WTC11 (cell line): ENCODE data around the gene NAGS. TPM values are rescaled to one million over a fixed set of nuclear protein-coding genes. Genes with fewer than 3 reads are reported as not detected.

ENCODE experiments used
- ATAC-seq: fragments of 200-7000 bp; cut with Tn5 transposase; 2 replicates; pipeline ENCODE4 v1.10.0; 2021; ENCODE audit warnings: mild to moderate bottlenecking, moderate library complexity
- CTCF ChIA-PET: fragments of 300-600 bp; sonication (Branson Sonifier 250); formaldehyde crosslinking; loops from one replicate; lab custom pipeline; 2021; ENCODE audit warnings: antibody characterized with exemption; lab: Charles Lee
- POLR2A ChIA-PET: fragments of 350-600 bp; sonication (Branson Sonifier 250); formaldehyde crosslinking; loops from one replicate; lab custom pipeline; 2021; ENCODE audit warnings: antibody characterized with exemption; lab: Charles Lee
- DNase-seq: peaks from one replicate; pipeline ENCODE4 v3.0.0; 2021; ENCODE audit warnings: low spot score
- H3K27ac Mint-ChIP-seq: 2 replicates; pipeline ENCODE4 v1.8.0; 2021; ENCODE audit warnings: mixed read lengths
- H3K27me3 Mint-ChIP-seq: 2 replicates; pipeline ENCODE4 v1.8.0; 2021; ENCODE audit warnings: low read depth, mild to moderate bottlenecking, moderate library complexity, mixed read lengths
- H3K36me3 Mint-ChIP-seq: 2 replicates; pipeline ENCODE4 v1.8.0; 2021; ENCODE audit warnings: mixed read lengths
- H3K4me1 Mint-ChIP-seq: 2 replicates; pipeline ENCODE4 v1.8.0; 2022; ENCODE audit warnings: mixed read lengths
- H3K4me3 Mint-ChIP-seq: 2 replicates; pipeline ENCODE4 v1.8.0; 2021; ENCODE audit warnings: mild to moderate bottlenecking, moderate library complexity, mixed read lengths
- H3K9me3 Mint-ChIP-seq: 2 replicates; pipeline ENCODE4 v1.8.0; 2021; ENCODE audit warnings: mixed read lengths
- ATF1 ChIP-seq: sonication (generic); formaldehyde crosslinking; IDR thresholded peaks from 2 replicates; pipeline ENCODE4 v1.8.1; 2023; ENCODE audit warnings: mild to moderate bottlenecking, moderate library complexity, missing genetic modification reagents
- EMX1 ChIP-seq: fragments of 250-450 bp; sonication (Bioruptor Pico); IDR thresholded peaks from 2 replicates; pipeline ENCODE4 v1.8.0; 2021; ENCODE audit warnings: mild to moderate bottlenecking
- ESRRA ChIP-seq: sonication (generic); formaldehyde crosslinking; IDR thresholded peaks from 2 replicates; pipeline ENCODE4 v1.8.1; 2022; ENCODE audit warnings: mild to moderate bottlenecking, missing genetic modification reagents, borderline replicate concordance
- JUN ChIP-seq: sonication (generic); formaldehyde crosslinking; IDR thresholded peaks from 2 replicates; pipeline ENCODE4 v1.8.0; 2023; ENCODE audit warnings: mild to moderate bottlenecking, missing genetic modification reagents
- MAX ChIP-seq: sonication (generic); formaldehyde crosslinking; IDR thresholded peaks from 2 replicates; pipeline ENCODE4 v1.8.0; 2022; ENCODE audit warnings: mild to moderate bottlenecking, missing genetic modification reagents
- NFE2L1 ChIP-seq: sonication (generic); formaldehyde crosslinking; IDR thresholded peaks from 2 replicates; pipeline ENCODE4 v1.8.1; 2023; ENCODE audit warnings: missing genetic modification reagents
- SOX15 ChIP-seq: fragments of 250-450 bp; sonication (Bioruptor Pico); IDR thresholded peaks from 2 replicates; pipeline ENCODE4 v1.9.0; 2021; ENCODE audit warnings: mild to moderate bottlenecking
- SP1 ChIP-seq: sonication (generic); formaldehyde crosslinking; conservative IDR thresholded peaks from 2 replicates; pipeline ENCODE4 v1.8.1; 2022; ENCODE audit warnings: missing genetic modification reagents
- TEAD4 ChIP-seq: sonication (generic); formaldehyde crosslinking; IDR thresholded peaks from 2 replicates; pipeline ENCODE4 v1.8.0; 2022; ENCODE audit warnings: mild to moderate bottlenecking, missing genetic modification reagents
- TP53 ChIP-seq: sonication (generic); formaldehyde crosslinking; IDR thresholded peaks from 2 replicates; pipeline ENCODE4 v1.8.1; 2023; ENCODE audit warnings: mild to moderate bottlenecking, missing genetic modification reagents
- USF1 ChIP-seq: sonication (generic); formaldehyde crosslinking; IDR thresholded peaks from 2 replicates; pipeline ENCODE4 v1.8.0; 2022; ENCODE audit warnings: mild to moderate bottlenecking, missing genetic modification reagents
- USF2 ChIP-seq: sonication (generic); formaldehyde crosslinking; IDR thresholded peaks from 2 replicates; pipeline ENCODE4 v1.8.1; 2023; ENCODE audit warnings: mild to moderate bottlenecking, missing genetic modification reagents, moderate library complexity
- ZBTB21 ChIP-seq: sonication (generic); formaldehyde crosslinking; IDR thresholded peaks from 2 replicates; pipeline ENCODE4 v1.8.1; 2023; ENCODE audit warnings: mild to moderate bottlenecking, missing genetic modification reagents, borderline replicate concordance
- ZMAT4 ChIP-seq: fragments of 250-450 bp; sonication (Bioruptor Pico); IDR thresholded peaks from 2 replicates; pipeline ENCODE4 v1.9.0; 2021; ENCODE audit warnings: mild to moderate bottlenecking
- ZNF138 ChIP-seq: sonication (generic); formaldehyde crosslinking; conservative IDR thresholded peaks from 2 replicates; pipeline ENCODE4 v1.8.1; 2022; ENCODE audit warnings: mild to moderate bottlenecking, moderate library complexity, missing genetic modification reagents
- total RNA-seq: library from RNA; stranded (reverse); gene quantifications from 3 replicates; pipeline ENCODE4 v1.2.3, GENCODE V29; 2021
- TF ChIP-seq, protein P1 (sequence below): sonication (generic); formaldehyde crosslinking; IDR thresholded peaks from 2 replicates; pipeline ENCODE4 v1.8.0; 2023; ENCODE audit warnings: missing genetic modification reagents
- TF ChIP-seq, protein P2 (sequence below): sonication (generic); formaldehyde crosslinking; IDR thresholded peaks from 2 replicates; pipeline ENCODE4 v1.8.1; 2023; ENCODE audit warnings: mild to moderate bottlenecking, missing genetic modification reagents
- TF ChIP-seq, protein P3 (sequence below): sonication (generic); formaldehyde crosslinking; IDR thresholded peaks from 2 replicates; pipeline ENCODE4 v1.8.1; 2022; ENCODE audit warnings: low read depth, mild to moderate bottlenecking, moderate library complexity, missing genetic modification reagents, borderline replicate concordance
- TF ChIP-seq, protein P4 (sequence below): fragments of 250-450 bp; sonication (Bioruptor Pico); IDR thresholded peaks from 2 replicates; pipeline ENCODE4 v1.9.0; 2021; ENCODE audit warnings: moderate library complexity, mild to moderate bottlenecking, inconsistent platforms, borderline replicate concordance
- TF ChIP-seq, protein P5 (sequence below): sonication (generic); formaldehyde crosslinking; IDR thresholded peaks from 2 replicates; pipeline ENCODE4 v1.8.1; 2023; ENCODE audit warnings: mild to moderate bottlenecking, moderate library complexity, missing genetic modification reagents

The NAGS gene
- total RNA-seq, 1 experiment from 2014 or later, result 8.6 TPM

GRCh38 chr17:44014133-44014436 lies 9.7 kb downstream of the NAGS start:
- H3K36me3 Mint-ChIP-seq, result peaks cover 10% of the 10 kb centered on the region; the same call in 1 of the 2 replicates
- ChIA-PET POLR2A (interaction anchor here (1.0 to 1.3 kb wide), 2 partner anchors 9 to 97 kb away, joined by 3 to 5 read pairs; no protein-coding TSS in a partner anchor), CTCF (interaction anchor here (1.0 to 1.6 kb wide), 3 partner anchors 28 to 104 kb away, joined by 4 to 9 read pairs (median 5); no protein-coding TSS in a partner anchor)
- peak overlapping the region; percentile 100 for H3K27ac Mint-ChIP-seq
- no peaks in the 10 kb centered on the region for H3K9me3 Mint-ChIP-seq
- ATAC-seq, result peak; percentile 73
- no peaks in the 10 kb centered on the region for H3K27me3 Mint-ChIP-seq
- peaks cover 8% of the 10 kb centered on the region for H3K4me1 Mint-ChIP-seq
- DNase-seq, result no peak
- H3K4me3 Mint-ChIP-seq, result peak overlapping the region; percentile 100
- TF ChIP-seq, protein P1, sequence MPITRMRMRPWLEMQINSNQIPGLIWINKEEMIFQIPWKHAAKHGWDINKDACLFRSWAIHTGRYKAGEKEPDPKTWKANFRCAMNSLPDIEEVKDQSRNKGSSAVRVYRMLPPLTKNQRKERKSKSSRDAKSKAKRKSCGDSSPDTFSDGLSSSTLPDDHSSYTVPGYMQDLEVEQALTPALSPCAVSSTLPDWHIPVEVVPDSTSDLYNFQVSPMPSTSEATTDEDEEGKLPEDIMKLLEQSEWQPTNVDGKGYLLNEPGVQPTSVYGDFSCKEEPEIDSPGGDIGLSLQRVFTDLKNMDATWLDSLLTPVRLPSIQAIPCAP (CRISPR knock-in tag), result no peak
- TF ChIP-seq ESRRA (CRISPR knock-in tag), result no peak
- no peak for TF ChIP-seq ZBTB21 (CRISPR knock-in tag)
- no peak for TF ChIP-seq TEAD4 (CRISPR knock-in tag)

DNA sequence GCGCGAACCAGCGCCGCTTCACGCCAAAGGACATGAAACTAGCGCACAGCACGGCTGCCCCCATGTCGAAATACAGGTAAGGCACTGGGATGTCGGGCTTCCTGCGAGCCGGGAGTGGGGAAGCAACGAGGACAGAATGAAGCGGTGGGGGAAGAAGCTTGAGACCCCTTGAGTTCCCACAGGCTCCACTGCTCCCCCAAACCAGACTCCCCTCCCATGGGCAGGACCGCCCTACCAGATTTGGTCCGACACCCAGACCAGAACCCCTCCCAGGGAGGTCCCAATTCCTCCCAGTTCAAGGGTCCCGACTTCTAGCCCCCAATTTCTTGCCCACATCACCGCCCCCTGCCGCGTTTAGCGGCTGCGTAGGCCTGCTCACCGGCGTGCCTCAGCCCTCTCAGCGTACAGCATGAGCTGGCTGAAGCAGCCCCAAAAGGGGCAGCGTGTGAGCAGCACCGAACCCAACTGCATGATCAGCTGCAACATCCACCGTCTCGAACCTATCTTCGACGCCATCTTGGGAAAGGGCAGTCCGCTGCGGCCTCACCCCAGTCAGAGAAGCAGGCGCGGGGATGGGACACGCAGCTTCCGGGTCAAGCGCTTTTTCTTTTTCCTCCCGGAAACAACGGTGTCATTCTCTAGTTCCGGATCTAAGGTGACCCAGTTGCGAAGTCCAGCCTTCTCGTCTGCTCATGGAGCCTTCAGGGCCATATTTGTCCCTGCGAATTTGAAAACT lies 10.2 kb downstream of the NAGS start, which contains the start of gene TMEM101:
TSS of gene TMEM101 (minus strand) at position 527 of the 736 bp plus-strand sequence. CDS start at position 516, 11 bp downstream.
- DNase-seq, result peak; percentile 88
- peaks cover 8% of the 10 kb centered on the region; the same call in 1 of the 2 replicates for H3K36me3 Mint-ChIP-seq
- POLR2A ChIA-PET, result interaction anchor here (0.9 to 1.3 kb wide), 3 partner anchors 10 to 317 kb away, joined by 3 to 5 read pairs (median 3); no protein-coding TSS in a partner anchor
- CTCF ChIA-PET, result interaction anchor here (0.6 to 1.6 kb wide), 8 partner anchors 11 to 331 kb away, joined by 3 to 9 read pairs (median 3); partner anchors contain the start of gene NAGS
- H3K27ac Mint-ChIP-seq, result peak within 1 kb of the TSS; percentile 100
- H3K27me3 Mint-ChIP-seq, result no peaks in the 10 kb centered on the region
- peak within 1 kb of the TSS; percentile 100 for H3K4me3 Mint-ChIP-seq
- H3K9me3 Mint-ChIP-seq, result no peaks in the 10 kb centered on the region
- H3K4me1 Mint-ChIP-seq, result peaks cover 8% of the 10 kb centered on the region
- peak; percentile 88 for ATAC-seq
- TF ChIP-seq JUN (no peak), TP53 (CRISPR knock-in tag) (no peak), ZMAT4 (CRISPR knock-in tag) (no peak), USF1 (CRISPR knock-in tag) (peak; percentile 68; the same call in 1 of the 2 replicates), ATF1 (peak; percentile 76; the same call in 1 of the 2 replicates), USF2 (CRISPR knock-in tag) (peak; percentile 72), EMX1 (CRISPR knock-in tag) (peak; percentile 79; the same call in 1 of the 2 replicates), ZNF138 (CRISPR knock-in tag) (no peak), NFE2L1 (CRISPR knock-in tag) (0 out of 2 replicates have a peak, but pooled peaks have one; percentile 66), SP1 (CRISPR knock-in tag) (peak; percentile 87), MAX (peak; percentile 73; the same call in 1 of the 2 replicates), SOX15 (CRISPR knock-in tag) (no peak)
- TF ChIP-seq, protein P2, sequence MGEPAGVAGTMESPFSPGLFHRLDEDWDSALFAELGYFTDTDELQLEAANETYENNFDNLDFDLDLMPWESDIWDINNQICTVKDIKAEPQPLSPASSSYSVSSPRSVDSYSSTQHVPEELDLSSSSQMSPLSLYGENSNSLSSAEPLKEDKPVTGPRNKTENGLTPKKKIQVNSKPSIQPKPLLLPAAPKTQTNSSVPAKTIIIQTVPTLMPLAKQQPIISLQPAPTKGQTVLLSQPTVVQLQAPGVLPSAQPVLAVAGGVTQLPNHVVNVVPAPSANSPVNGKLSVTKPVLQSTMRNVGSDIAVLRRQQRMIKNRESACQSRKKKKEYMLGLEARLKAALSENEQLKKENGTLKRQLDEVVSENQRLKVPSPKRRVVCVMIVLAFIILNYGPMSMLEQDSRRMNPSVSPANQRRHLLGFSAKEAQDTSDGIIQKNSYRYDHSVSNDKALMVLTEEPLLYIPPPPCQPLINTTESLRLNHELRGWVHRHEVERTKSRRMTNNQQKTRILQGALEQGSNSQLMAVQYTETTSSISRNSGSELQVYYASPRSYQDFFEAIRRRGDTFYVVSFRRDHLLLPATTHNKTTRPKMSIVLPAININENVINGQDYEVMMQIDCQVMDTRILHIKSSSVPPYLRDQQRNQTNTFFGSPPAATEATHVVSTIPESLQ (CRISPR knock-in tag), result no peak
- TF ChIP-seq, protein P3, sequence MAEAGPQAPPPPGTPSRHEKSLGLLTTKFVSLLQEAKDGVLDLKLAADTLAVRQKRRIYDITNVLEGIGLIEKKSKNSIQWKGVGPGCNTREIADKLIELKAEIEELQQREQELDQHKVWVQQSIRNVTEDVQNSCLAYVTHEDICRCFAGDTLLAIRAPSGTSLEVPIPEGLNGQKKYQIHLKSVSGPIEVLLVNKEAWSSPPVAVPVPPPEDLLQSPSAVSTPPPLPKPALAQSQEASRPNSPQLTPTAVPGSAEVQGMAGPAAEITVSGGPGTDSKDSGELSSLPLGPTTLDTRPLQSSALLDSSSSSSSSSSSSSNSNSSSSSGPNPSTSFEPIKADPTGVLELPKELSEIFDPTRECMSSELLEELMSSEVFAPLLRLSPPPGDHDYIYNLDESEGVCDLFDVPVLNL (CRISPR knock-in tag), result no peak
- TF ChIP-seq, protein P4, sequence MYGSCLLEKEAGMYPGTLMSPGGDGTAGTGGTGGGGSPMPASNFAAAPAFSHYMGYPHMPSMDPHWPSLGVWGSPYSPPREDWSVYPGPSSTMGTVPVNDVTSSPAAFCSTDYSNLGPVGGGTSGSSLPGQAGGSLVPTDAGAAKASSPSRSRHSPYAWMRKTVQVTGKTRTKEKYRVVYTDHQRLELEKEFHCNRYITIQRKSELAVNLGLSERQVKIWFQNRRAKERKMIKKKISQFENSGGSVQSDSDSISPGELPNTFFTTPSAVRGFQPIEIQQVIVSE (CRISPR knock-in tag), result no peak
- TF ChIP-seq, protein P5, sequence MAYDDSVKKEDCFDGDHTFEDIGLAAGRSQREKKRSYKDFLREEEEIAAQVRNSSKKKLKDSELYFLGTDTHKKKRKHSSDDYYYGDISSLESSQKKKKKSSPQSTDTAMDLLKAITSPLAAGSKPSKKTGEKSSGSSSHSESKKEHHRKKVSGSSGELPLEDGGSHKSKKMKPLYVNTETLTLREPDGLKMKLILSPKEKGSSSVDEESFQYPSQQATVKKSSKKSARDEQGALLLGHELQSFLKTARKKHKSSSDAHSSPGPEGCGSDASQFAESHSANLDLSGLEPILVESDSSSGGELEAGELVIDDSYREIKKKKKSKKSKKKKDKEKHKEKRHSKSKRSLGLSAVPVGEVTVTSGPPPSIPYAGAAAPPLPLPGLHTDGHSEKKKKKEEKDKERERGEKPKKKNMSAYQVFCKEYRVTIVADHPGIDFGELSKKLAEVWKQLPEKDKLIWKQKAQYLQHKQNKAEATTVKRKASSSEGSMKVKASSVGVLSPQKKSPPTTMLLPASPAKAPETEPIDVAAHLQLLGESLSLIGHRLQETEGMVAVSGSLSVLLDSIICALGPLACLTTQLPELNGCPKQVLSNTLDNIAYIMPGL (CRISPR knock-in tag), result peak; percentile 85; the same call in 1 of the 2 replicates
